GM12865 (cell line): Measurements from ENCODE around the gene PTK6.

Source experiments
- DNase-seq: peaks from one replicate; pipeline ENCODE4 v3.0.0; 2010; ENCODE audit warnings: low read depth
- H3K4me3 ChIP-seq: 2 replicates; pipeline ENCODE4 v1.5.1; 2011; ENCODE audit warnings: mild to moderate bottlenecking, low read depth, low read length, control low read depth
- CTCF ChIP-seq: IDR thresholded peaks from 2 replicates; pipeline ENCODE4 v1.5.1; 2011; ENCODE audit warnings: low read length, control low read depth, low read depth, inconsistent platforms; ENCODE audit not compliant: insufficient read depth; ENCODE audit errors: missing control alignments

Gene PTK6

DNA sequence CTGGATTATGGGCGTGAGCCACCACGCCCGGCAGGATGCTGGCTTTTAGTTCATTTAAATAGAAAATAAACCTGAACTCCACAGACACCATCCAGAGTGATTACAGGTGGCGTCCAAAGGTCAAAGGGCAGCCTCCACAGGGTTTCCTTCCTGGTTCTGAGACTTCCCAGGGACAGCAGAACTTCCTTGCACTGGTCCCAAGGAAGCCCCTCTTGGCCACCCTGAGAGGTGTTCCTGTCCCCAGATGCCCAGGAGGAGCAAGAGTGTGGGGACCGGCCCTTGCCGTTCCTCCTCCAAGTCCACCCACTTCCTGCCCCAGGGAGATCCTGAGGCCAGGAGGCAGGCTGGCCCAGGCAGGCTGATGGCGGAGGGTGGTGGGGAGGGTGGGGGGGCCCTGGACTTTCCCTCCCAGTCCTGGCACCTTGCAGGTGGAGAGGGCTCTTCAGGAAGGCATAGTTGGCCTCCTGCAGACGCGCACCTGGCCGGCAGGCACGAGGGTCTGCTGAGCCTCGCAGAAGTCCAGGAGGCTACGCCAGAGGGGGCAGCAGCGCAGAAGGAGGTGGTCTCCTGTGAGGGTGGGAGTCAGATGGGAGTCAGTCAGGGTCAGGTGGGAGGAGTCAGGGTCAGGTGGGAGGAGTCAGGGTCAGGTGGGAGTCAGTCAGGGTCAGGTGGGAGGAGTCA, 21.8 kb upstream of the PTK6 start:
- H3K4me3 ChIP-seq: no peak overlapping the region
- no peak for TF ChIP-seq CTCF
- no peak for DNase-seq

DNA sequence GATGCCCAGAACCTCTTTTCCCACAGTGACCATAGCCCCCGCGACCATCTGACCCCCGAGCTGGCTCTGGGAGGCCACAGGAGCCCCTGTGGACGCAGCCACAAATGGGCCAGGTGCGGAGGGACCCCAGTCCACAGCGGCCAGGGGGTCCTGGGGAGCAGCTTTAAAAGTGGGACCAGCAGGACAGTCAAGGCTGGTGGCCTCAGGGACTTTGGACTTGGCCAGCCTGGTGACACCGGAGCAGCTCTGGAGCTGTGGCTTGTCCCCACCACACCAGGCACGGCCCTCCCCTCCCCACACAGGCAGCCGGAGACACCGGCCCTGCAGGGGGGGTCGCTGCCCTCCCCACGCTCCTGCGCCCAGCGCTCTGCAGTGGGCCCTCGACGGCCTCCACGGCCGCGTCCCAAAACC, 20.3 kb upstream of the PTK6 start:
- no peak for DNase-seq
- no peak for TF ChIP-seq CTCF
- no peak overlapping the region for H3K4me3 ChIP-seq

DNA sequence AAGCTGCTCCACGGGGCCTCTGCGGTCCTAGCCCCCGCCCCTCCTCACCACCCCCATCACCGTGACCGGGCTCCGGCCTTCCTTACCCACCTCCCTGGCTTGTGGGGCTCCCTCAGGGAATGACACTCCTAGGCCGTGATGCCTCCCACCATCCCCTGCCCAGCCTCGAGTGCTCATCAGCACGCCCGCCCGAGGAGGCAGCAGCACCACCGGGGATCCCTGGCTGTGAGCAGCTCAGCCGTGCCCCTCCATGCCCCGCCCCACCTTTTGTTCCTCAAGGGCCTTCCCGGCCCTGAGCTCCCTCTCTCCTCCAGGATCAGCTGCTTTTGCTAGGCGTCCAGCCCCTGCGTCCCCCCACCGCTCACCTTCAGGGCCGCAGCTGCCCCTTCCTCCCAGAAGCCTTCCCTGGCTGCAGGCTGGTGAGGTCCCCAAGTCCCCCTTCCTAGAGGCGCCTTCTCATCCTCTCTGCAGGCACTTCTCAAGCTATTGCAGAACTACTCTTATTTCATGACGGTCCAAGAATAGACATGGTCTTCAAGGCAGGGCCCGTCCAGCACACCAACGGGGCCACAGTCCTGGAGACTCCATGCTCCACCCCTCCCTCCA, 19.8 kb upstream of the PTK6 start:
- DNase-seq: no peak
- no peak overlapping the region for H3K4me3 ChIP-seq
- no peak for TF ChIP-seq CTCF

GRCh38 chr20:63555661-63556381, 18.6 kb upstream of the PTK6 start:
- H3K4me3 ChIP-seq: no peak overlapping the region
- no peak for DNase-seq
- no peak for TF ChIP-seq CTCF

DNA sequence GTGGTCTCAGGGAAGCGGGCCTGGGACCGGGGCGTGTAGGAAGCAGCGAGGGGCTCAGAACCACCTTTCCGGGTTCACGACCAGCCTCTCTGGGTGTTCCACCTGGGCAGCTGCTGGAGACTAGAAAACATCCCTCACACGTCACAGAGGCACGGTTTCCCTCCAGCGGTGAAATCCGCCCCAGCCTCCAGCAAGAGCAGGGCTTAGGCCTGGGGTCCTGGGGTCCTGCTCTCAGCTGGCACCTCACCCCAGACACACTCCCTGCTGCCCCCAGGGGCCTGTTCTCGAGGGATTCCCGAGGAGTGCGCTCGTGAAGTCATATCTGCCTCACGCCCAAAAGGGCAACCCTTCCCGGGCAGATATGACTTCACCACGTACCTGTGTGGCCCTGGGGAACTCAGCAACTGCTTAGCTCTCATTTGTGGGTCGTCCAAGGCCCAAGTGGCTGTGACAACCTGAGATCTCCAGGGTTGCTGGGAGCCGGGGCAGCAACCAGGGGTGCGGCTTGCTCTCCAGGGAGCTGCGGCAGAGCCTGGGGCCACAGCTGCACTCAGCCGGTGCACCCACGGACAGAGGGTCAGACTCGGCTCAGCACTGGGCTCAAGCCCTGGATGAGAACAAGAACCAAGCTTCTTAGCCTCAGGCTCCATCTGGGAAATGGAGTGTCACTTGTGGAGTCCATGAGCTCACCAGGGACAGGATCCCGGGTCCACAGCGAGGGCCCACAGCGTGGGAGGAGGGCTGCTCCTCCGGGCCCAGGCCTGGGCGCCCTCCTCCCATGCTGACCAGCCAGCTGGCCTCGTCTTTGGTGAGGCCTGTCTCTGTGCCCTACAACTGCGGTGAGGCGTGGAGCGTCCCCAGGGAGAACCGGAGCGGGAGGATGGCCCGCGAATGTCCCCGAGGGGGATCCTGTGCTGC, 17.4 kb upstream of the PTK6 start:
- peak overlapping the region; percentile 65 for H3K4me3 ChIP-seq
- peak; percentile 75 for DNase-seq
- no peak for TF ChIP-seq CTCF

DNA sequence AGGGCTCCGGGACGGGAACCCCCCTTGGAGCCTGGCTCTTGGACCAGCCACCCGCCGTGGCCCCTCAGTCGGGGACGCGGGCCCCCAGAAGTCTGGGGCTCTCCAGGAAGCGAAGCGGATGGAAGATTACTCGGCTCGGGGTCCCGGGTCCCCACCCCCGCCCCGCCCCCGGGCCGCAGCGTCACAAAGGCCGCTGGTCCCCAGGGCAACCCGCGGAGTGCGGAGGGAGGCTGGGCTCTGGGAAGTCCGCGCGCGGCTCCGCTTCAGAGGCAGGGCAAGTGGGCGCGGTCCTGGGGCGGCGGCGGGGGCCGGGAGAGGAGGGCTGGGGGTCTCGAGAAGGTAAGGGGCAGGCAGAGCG, 16.7 kb upstream of the PTK6 start, which contains the start of gene FNDC11:
FNDC11 (plus strand) TSS at position 227 of the 358 bp plus-strand sequence. CDS start 1,505 bp downstream, outside the sequence.
- DNase-seq: peak; percentile 45
- peak within 1 kb of the TSS; percentile 65 for H3K4me3 ChIP-seq
- TF ChIP-seq CTCF: no peak
